ENCODE data around the gene UNK. TPM values are rescaled to one million over a fixed set of nuclear protein-coding genes. Genes with fewer than 3 reads are reported as not detected.

The UNK gene
- polyA plus RNA-seq, 2 of the 4 experiments (the other 2 are of a cell fraction), result 27.0 to 34.5 TPM

DNA sequence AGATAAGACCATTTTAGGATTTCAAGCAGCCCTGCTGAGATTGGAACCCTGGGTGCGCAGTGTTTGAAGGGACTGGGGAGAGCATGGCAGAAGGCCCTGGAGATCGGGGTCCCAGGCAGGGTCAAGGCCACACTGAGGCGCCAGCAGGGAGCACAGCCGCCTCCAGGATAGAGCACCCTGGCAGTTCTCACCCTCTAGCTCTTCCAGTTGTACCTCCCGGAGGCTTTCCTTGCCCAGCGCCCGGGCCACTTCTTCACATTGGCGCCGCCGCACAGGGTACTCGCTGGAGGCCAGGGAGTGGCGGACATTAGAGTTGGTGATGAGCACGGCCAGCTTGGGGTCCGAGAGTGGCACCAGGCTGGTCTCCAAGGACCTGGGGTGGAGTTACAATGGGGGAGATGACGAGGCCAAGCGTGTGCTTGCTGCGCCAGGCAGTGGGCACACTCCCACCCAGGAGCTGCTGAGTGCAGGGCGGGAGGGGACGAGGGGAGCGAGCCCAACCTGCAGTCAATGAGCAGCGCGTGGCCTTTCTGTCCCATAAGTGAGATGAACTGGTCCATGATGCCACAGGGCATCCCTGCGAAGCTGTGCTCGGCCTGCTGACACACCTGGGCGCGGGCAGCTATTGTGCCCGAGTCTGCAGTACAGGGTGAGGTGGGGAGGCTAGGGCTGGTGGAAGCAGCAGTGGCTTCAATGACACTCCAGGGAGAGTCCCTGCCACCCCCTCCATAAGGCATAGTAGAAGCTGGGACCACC lies 21.9 kb upstream of the UNK start:
- Histone ChIP-seq H3K4me2 (no peak overlapping the region), H3K27ac (no peak overlapping the region), H3K4me3 (no peak overlapping the region), H3K9me3 (no peaks in the 10 kb centered on the region), H3K4me1 (peaks cover 13% of the 10 kb centered on the region)
- DNase-seq (ENCODE audit: low read depth in 1 of 2, low spot score in 1 of 2) (no peak), ATAC-seq (no peak), FAIRE-seq (no peak)
- POLR2A ChIA-PET, result interaction anchor here (1.0 to 5.1 kb wide), 4 partner anchors 10 to 17 kb away, joined by 4 to 73 read pairs (median 22); a partner anchor contains a TSS
- 95% methylated on average over 27 of the region's 27 CpGs for WGBS (ENCODE audit: missing lambda C conversion rate)
- CTCF ChIA-PET, result interaction anchor here (0.8 to 43.5 kb wide), 11 partner anchors 9 to 161 kb away, joined by 3 to 1931 read pairs (median 9); partner anchors contain the start of genes RECQL5, SAP30BP, SMIM5 and UNK
- TF ChIP-seq POLR2A (IDR thresholded peaks at IDR 0.05; ENCODE audit: low read length), result 0 out of 2 replicates have a peak, but pooled peaks have one; percentile 15
- TF ChIP-seq, protein P1, sequence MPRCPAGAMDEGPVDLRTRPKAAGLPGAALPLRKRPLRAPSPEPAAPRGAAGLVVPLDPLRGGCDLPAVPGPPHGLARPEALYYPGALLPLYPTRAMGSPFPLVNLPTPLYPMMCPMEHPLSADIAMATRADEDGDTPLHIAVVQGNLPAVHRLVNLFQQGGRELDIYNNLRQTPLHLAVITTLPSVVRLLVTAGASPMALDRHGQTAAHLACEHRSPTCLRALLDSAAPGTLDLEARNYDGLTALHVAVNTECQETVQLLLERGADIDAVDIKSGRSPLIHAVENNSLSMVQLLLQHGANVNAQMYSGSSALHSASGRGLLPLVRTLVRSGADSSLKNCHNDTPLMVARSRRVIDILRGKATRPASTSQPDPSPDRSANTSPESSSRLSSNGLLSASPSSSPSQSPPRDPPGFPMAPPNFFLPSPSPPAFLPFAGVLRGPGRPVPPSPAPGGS (IDR thresholded peaks at IDR 0.05), result no peak

DNA sequence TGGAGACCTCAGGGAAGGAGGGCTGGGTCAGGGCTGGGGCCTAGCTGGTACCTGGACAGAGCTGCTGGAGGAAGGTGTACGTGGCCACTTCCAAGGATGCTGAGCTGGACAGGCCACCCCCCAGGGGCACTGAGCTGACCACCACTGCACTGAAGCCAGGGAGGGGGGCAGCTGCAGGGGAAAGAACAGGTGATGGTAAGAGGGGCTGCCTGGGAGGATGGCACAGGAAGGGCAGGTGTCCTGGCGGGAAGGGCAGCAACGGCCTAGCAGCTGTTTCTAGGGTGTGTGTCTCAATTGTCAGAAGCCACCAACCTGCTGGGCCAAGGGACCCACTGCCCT lies 21.4 kb upstream of the UNK start:
- H3K9me3 ChIP-seq, result no peaks in the 10 kb centered on the region
- TF ChIP-seq SREBF2 (IDR thresholded peaks at IDR 0.05), result no peak
- no peak for TF ChIP-seq SMC3 (IDR thresholded peaks at IDR 0.05)
- TF ChIP-seq HOXA7 (CRISPR knock-in tag; IDR thresholded peaks at IDR 0.05), result no peak
- no peak for TF ChIP-seq KDM1A (IDR thresholded peaks at IDR 0.05; ENCODE audit: low read depth)
- TF ChIP-seq, protein P2, sequence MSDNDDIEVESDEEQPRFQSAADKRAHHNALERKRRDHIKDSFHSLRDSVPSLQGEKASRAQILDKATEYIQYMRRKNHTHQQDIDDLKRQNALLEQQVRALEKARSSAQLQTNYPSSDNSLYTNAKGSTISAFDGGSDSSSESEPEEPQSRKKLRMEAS (IDR thresholded peaks at IDR 0.05), result no peak
- TF ChIP-seq NFE2L2 (conservative IDR thresholded peaks at IDR 0.05; ENCODE audit: low read length), result no peak
- TF ChIP-seq NPAS2 (CRISPR knock-in tag; IDR thresholded peaks at IDR 0.05; ENCODE audit: borderline replicate concordance), result no peak
- TF ChIP-seq PHF8 (IDR thresholded peaks at IDR 0.05; ENCODE audit: borderline replicate concordance, low read depth), result no peak
- TF ChIP-seq, protein P3, sequence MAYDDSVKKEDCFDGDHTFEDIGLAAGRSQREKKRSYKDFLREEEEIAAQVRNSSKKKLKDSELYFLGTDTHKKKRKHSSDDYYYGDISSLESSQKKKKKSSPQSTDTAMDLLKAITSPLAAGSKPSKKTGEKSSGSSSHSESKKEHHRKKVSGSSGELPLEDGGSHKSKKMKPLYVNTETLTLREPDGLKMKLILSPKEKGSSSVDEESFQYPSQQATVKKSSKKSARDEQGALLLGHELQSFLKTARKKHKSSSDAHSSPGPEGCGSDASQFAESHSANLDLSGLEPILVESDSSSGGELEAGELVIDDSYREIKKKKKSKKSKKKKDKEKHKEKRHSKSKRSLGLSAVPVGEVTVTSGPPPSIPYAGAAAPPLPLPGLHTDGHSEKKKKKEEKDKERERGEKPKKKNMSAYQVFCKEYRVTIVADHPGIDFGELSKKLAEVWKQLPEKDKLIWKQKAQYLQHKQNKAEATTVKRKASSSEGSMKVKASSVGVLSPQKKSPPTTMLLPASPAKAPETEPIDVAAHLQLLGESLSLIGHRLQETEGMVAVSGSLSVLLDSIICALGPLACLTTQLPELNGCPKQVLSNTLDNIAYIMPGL (CRISPR knock-in tag; IDR thresholded peaks at IDR 0.05; ENCODE audit: borderline replicate concordance), result no peak
- no peak for TF ChIP-seq CHD4 (IDR thresholded peaks at IDR 0.05; ENCODE audit: borderline replicate concordance)
- TF ChIP-seq, protein P4, sequence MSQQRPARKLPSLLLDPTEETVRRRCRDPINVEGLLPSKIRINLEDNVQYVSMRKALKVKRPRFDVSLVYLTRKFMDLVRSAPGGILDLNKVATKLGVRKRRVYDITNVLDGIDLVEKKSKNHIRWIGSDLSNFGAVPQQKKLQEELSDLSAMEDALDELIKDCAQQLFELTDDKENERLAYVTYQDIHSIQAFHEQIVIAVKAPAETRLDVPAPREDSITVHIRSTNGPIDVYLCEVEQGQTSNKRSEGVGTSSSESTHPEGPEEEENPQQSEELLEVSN (IDR thresholded peaks at IDR 0.05; ENCODE audit: borderline replicate concordance, low read depth), result no peak
- no peak for TF ChIP-seq EHMT2 (IDR thresholded peaks at IDR 0.05; ENCODE audit: low read depth)
- ChIA-PET POLR2A (interaction anchor here (0.8 to 5.1 kb wide), 4 partner anchors 10 to 17 kb away, joined by 3 to 73 read pairs (median 22); a partner anchor contains a TSS), CTCF (interaction anchor here (0.8 to 43.5 kb wide), 13 partner anchors 8 to 162 kb away, joined by 3 to 1931 read pairs (median 6); partner anchors contain the start of genes RECQL5, SAP30BP, SMIM5 and UNK)
- 100% methylated on average over 3 of the region's 3 CpGs for WGBS (ENCODE audit: missing lambda C conversion rate)
- peak overlapping the region; percentile 100 for H3K4me2 ChIP-seq
- peaks cover 13% of the 10 kb centered on the region for H3K4me1 ChIP-seq
- ATAC-seq (no peak), FAIRE-seq (no peak), DNase-seq (ENCODE audit: low read depth in 1 of 2, low spot score in 1 of 2) (no peak)
- no peak overlapping the region for H3K27ac ChIP-seq
- H3K4me3 ChIP-seq, result no peak overlapping the region

DNA sequence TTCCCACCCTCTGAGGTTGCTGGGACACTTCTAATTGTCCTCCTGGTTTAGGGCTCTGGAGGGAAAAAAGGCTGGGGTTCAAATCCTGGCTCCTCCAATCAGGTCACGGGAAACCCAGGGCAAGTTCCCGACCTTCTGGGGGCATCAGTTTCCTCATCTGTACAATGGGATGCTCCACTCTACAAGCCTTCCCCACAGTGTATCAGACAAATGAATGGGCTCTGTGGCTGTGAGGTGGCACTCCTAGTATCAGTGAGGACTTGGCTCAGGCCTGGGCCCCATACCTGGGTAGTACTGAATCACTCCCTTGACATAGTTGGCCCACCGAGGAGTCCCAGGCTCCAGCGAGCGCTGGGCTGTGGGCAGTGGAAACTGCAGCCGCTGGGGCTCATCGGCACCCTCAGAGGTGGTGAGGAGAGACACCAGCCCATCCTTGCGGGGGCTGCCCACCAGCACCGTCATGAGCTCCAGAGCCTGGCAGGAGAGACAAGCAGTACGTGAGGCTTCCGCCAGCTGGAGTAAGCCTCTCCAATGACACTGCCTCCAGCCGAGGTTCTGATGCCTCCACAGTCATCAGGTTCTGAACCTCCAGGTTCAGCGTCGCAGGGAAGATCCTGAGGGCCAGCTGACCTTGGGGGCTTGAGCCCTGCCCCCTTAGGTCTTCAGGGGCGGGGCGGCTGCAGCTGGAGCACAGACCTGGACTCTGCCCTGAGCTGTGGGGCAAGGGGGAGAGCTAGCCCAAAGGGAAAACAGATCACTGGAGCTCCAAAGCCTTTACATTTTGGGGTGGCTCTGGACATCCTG lies 20.8 kb upstream of the UNK start:
- WGBS (ENCODE audit: missing lambda C conversion rate), result 59% methylated on average over 12 of the region's 16 CpGs
- TF ChIP-seq CHD4 (IDR thresholded peaks at IDR 0.05; ENCODE audit: borderline replicate concordance) (no peak), BHLHE40 (IDR thresholded peaks at IDR 0.05; ENCODE audit: low read depth, low read length) (no peak), HOXA7 (CRISPR knock-in tag; IDR thresholded peaks at IDR 0.05) (no peak), FOSB (CRISPR knock-in tag; IDR thresholded peaks at IDR 0.05) (no peak), CEBPB (IDR thresholded peaks at IDR 0.05) (no peak)
- TF ChIP-seq, protein P5, sequence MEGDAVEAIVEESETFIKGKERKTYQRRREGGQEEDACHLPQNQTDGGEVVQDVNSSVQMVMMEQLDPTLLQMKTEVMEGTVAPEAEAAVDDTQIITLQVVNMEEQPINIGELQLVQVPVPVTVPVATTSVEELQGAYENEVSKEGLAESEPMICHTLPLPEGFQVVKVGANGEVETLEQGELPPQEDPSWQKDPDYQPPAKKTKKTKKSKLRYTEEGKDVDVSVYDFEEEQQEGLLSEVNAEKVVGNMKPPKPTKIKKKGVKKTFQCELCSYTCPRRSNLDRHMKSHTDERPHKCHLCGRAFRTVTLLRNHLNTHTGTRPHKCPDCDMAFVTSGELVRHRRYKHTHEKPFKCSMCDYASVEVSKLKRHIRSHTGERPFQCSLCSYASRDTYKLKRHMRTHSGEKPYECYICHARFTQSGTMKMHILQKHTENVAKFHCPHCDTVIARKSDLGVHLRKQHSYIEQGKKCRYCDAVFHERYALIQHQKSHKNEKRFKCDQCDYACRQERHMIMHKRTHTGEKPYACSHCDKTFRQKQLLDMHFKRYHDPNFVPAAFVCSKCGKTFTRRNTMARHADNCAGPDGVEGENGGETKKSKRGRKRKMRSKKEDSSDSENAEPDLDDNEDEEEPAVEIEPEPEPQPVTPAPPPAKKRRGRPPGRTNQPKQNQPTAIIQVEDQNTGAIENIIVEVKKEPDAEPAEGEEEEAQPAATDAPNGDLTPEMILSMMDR (IDR thresholded peaks at IDR 0.05), result no peak
- TF ChIP-seq, protein P6, sequence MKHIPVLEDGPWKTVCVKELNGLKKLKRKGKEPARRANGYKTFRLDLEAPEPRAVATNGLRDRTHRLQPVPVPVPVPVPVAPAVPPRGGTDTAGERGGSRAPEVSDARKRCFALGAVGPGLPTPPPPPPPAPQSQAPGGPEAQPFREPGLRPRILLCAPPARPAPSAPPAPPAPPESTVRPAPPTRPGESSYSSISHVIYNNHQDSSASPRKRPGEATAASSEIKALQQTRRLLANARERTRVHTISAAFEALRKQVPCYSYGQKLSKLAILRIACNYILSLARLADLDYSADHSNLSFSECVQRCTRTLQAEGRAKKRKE (CRISPR knock-in tag; IDR thresholded peaks at IDR 0.05; ENCODE audit: low read depth), result no peak
- Histone ChIP-seq H3K4me2 (peak overlapping the region; percentile 100), H3K4me1 (peaks cover 13% of the 10 kb centered on the region), H3K4me3 (peak overlapping the region; percentile 68), H3K9me3 (no peaks in the 10 kb centered on the region), H3K27ac (peak overlapping the region; percentile 83 to 92)
- ATAC-seq (peak; percentile 1 to 12; a peak in 4 of 6 replicates), DNase-seq (ENCODE audit: low read depth in 1 of 2, low spot score in 1 of 2) (no peak), FAIRE-seq (no peak)
- CTCF ChIA-PET, result interaction anchor here (0.6 to 43.5 kb wide), 29 partner anchors 8 to 162 kb away, joined by 3 to 1931 read pairs (median 5); partner anchors contain the start of genes RECQL5, SAP30BP, SMIM5 and UNC13D
- POLR2A ChIA-PET, result interaction anchor here (0.8 to 5.1 kb wide), 6 partner anchors 12 to 115 kb away, joined by 3 to 73 read pairs (median 3); partner anchors contain the start of gene TRIM47
